Measurements from ENCODE around the gene BICRA. TPM values are rescaled to one million over a fixed set of nuclear protein-coding genes. Genes with fewer than 3 reads are reported as not detected.

Gene BICRA
- polyA plus RNA-seq, 1 of the 3 experiments (the other 2 are of a cell fraction), result 1.4 TPM

- no peaks in the 10 kb centered on the region for H3K9me2 ChIP-seq
- no peaks in the 10 kb centered on the region for H3K9me3 ChIP-seq
- H3K4me3 ChIP-seq (ENCODE audit: low read depth in 2 of 2, low read length in 1 of 2), result no peak overlapping the region
- no peak overlapping the region for H3K27ac ChIP-seq (ENCODE audit: low read depth in 2 of 2, low read length in 1 of 2)
- H3K4me2 ChIP-seq, result no peak overlapping the region
- H3F3A ChIP-seq (replicated peaks; ENCODE audit: insufficient read depth), result no peaks in the 10 kb centered on the region
- no peaks in the 10 kb centered on the region for H3K27me3 ChIP-seq (ENCODE audit: insufficient read depth)
- 94% methylated on average over 6 of the region's 6 CpGs for WGBS (ENCODE audit: low lambda C conversion rate)
- no peaks in the 10 kb centered on the region for H3K36me3 ChIP-seq (replicated peaks in 1 of 2; ENCODE audit: control insufficient read depth in 1 of 2, insufficient read depth in 2 of 2, low read length in 1 of 2)
- ChIA-PET CTCF (no interaction called here), POLR2A (no interaction called here)
- TF ChIP-seq NRF1 (IDR thresholded peaks at IDR 0.05; ENCODE audit: low read depth, low read length) (no peak), EZH2phosphoT487 (IDR thresholded peaks at IDR 0.05; ENCODE audit: borderline replicate concordance, low read depth) (no peak), TAF1 (IDR thresholded peaks at IDR 0.05; ENCODE audit: borderline replicate concordance, low read depth, low read length) (no peak), RXRA (IDR thresholded peaks at IDR 0.05; ENCODE audit: borderline replicate concordance, low read depth) (no peak), IRF3 (IDR thresholded peaks at IDR 0.05; ENCODE audit: low read depth, low read length) (no peak), ZBTB33 (IDR thresholded peaks at IDR 0.05; ENCODE audit: borderline replicate concordance, low read depth) (no peak), NFIC (IDR thresholded peaks at IDR 0.05; ENCODE audit: borderline replicate concordance) (no peak), REST (IDR thresholded peaks at IDR 0.05; ENCODE audit: low read depth, low read length) (no peak), RAD21 (IDR thresholded peaks at IDR 0.05; ENCODE audit: low read length) (no peak), SMC3 (IDR thresholded peaks at IDR 0.05; ENCODE audit: low read depth, low read length) (no peak), TCF12 (IDR thresholded peaks at IDR 0.05) (no peak), POLR2AphosphoS5 (IDR thresholded peaks at IDR 0.05; ENCODE audit: low read depth, low read length) (no peak), CHD2 (IDR thresholded peaks at IDR 0.05; ENCODE audit: low read length, partially characterized antibody) (no peak), GATA2 (CRISPR knock-in tag; IDR thresholded peaks at IDR 0.05) (no peak), RCOR1 (IDR thresholded peaks at IDR 0.05; ENCODE audit: low read length) (no peak), SIN3A (IDR thresholded peaks at IDR 0.05; ENCODE audit: borderline replicate concordance, low read depth, low read length) (no peak), RFX5 (IDR thresholded peaks at IDR 0.05; ENCODE audit: low read length) (no peak), CTCF (IDR thresholded peaks at IDR 0.05) (no peak)
- TF ChIP-seq, protein P1, sequence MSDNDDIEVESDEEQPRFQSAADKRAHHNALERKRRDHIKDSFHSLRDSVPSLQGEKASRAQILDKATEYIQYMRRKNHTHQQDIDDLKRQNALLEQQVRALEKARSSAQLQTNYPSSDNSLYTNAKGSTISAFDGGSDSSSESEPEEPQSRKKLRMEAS (IDR thresholded peaks at IDR 0.05; ENCODE audit: low read depth), result no peak
- no peak overlapping the region for H3K9ac ChIP-seq
- DNase-seq, result no peak
- no peak overlapping the region for H2AFZ ChIP-seq (ENCODE audit: low read depth)
- H3K79me2 ChIP-seq (ENCODE audit: insufficient read depth), result peaks cover 93% of the 10 kb centered on the region
- H3K4me1 ChIP-seq (ENCODE audit: control insufficient read depth in 1 of 2, insufficient read depth in 2 of 2, low read depth in 1 of 2, low read length in 1 of 2), result peaks cover 0 to 5% of the 10 kb centered on the region in 2 experiments; a peak in 1 of 4 replicates
- H4K20me1 ChIP-seq (ENCODE audit: insufficient read depth), result peaks cover 90% of the 10 kb centered on the region
These were observed 21.7 kb downstream of the BICRA start for GRCh38 chr19:47630594-47630993.

Data from SK-N-SH (cell line).